Limb (tissue), 2 donors: ENCODE data around the gene HERC3.

ENCODE experiments used
- DNase-seq, 2 donors: peaks; one replicate each; pipeline ENCODE4 v3.0.0-alpha.2; 2016; ENCODE audit errors: extremely low spot score in 2 of 2

The HERC3 gene

DNA sequence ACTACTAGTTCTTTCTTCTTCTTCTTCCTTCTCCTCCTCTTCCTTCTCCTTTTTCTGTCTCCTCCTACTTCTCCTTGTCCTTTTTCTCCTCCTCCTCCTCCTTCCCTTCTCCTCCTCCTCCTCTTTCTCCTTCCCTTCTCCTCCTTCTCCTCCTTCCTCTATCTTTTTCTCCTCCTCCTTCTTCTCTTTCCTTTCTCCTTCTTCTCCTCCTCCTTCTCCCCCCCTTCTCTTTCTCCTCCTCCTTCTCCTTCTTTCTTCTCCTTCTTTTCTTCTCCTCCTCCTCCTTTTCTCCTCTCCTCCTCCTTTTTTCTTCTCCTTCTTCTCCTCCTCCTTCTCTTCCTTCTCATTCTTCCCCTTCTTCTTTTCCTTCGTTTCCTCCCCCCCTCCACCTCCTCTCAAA is 127.1 kb downstream of the HERC3 start:
- DNase-seq: no peak

DNA sequence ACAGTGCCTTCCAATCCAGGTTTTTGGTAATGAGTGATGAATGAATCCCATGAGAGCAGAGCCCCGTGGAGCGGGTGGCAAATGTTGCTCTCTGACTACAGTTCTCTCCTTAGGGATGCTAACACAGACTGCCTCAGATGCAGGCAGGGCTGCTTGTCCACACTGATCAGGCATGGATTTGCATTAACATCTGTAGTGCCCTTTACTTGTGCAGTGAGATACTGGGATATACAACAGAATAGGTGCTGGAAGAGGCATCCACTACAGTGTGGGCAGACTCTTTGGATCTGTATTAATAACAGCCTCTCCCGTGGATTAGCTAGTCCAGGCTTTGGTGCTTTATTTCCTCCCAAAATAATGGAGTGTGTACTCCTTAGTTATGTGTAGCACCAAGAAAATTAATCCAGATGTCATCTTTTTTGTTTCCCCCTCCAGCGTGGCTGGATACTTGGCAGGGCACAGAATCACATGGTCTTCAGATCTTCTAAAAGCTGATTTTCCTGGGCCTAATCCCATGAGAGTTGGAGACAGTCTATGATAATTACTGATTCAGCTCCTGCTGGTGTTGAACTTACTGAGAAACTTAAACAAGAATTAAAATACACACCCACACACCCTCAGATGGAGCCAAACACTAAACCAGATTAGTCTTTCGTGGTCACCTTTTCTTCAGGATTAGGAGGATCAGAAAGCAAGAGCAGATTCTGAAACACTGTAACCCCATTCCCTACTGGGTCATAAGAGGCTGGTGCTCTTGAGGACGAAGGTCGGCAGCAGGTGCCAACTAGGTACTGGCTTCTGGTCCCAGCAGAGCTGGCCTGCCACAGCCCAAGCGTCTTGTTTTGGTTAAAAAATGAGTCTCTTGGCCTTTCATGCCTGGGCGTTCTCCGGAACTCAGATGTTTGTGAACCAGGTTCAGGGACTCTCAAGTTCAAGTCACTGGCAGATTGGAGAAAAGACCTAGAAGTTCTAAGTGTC is 128.5 kb downstream of the HERC3 start:
- DNase-seq: no peak

DNA sequence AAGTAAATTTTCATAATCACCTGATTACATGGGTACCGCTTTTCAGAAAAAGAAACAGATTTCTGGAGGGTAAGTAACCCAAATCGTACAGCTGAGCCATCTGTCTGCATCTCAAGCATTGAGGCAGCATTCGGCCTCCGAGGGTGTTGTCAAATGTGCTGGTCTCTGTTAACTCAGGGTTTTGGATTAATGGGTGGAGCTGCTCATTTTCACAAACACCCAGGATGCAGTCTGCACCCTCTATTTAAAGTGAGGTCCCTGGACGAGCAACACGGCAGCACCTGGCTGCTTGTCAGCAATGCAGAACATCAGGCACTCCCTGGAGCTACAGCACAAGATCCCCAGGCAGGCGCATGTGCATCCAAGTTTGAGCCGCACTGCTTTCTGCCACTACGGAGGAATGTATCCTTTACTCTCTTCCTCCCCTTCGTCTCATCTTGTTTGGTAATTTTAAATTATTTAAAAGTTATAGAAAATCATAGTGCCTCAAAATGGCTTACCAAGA is 130.0 kb downstream of the HERC3 start:
- DNase-seq: no peak

DNA sequence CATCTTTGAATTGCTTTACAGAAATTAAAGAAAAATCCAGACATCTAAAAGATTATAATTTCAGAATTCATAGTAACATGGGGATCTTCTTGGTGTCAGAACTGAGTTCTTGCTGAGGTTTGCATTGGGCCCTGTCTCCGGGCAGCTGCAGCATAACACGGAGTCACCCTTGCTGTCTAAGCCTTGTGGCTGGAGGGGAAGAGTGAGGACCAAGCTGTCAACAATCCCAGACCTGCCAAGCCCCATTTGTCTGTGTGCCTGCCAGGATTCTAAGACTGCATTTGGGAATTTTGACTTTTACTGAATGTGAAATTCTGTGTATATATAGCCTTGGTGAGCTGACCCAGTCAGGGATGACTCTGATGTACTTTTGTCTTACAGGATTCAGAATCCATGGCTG is 130.5 kb downstream of the HERC3 start:
- DNase-seq: no peak

DNA sequence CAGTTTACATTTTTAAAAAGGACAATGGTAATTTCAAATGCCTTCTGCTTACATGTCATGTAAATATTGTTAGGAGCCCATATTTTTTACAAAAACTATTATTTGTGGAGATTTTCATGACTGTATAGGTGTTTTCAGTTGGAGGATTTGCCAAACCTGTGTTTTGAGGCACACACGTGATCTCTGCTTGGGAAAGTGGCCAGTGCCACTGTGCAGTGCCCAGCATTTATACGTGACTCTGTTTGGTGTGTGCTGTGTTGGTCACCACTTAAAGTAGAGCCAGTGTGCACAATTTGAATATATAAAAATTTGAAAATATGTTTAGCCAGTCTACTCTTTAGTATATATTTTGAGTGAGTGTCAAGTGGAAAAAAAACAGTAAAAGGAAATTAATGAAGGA is 132.1 kb downstream of the HERC3 start:
- no peak for DNase-seq

DNA sequence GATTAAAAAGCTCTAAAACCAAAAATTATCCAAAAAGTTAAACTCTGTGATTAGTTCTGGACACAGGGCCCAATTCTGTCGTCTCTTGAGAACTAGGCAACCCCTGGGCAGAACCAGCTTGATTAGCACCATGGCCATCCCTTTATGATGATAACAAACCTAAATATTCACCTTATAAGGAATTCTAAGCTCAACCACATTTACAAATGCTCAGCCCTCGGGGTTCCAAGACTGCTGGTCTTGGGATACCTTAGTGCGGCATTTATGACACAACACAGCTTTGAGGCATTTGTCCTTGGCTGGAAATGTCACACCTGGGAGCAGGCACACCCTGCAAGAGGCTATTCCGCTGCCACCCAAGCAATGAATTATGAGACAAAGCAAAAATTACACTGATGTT is 132.9 kb downstream of the HERC3 start:
- DNase-seq: no peak

DNA sequence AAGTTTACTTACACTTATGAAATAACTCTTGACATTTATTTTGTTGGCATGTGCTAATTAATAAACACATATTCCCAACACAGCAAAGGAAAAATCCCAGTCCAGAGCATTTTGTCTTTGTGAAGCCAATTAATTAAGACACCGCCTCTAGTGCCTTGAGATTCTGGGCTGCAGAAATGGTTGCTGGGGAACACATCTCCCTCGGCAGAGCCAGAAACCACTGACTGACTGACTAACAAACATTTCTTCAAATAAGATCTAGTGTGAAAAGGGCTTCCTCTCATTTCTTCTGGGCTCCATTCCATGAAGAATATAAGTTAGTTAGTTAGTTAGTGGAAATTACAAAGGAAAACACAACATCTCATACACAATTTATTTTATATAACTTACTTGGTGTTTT is 133.7 kb downstream of the HERC3 start:
- DNase-seq: no peak

DNA sequence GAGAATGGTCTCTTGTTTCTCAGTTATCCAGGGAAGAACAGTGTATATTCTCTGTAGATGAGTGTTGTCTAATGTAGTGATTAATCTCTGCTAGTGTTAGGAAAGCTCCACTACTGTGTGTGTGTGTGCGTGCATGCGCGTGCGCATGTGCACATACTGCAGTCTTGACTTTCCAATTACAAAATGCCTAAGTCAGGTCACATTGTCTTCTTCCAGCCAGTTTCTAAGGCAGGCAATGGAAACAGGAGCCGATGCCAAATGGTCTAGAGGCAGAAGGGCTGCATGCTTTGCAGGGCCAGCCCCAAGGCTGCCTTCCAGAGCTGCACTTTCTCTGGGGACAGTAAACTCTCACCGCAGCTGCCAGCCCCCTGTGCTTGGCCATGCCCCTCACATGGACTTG is 135.9 kb downstream of the HERC3 start:
- DNase-seq: no peak

DNA sequence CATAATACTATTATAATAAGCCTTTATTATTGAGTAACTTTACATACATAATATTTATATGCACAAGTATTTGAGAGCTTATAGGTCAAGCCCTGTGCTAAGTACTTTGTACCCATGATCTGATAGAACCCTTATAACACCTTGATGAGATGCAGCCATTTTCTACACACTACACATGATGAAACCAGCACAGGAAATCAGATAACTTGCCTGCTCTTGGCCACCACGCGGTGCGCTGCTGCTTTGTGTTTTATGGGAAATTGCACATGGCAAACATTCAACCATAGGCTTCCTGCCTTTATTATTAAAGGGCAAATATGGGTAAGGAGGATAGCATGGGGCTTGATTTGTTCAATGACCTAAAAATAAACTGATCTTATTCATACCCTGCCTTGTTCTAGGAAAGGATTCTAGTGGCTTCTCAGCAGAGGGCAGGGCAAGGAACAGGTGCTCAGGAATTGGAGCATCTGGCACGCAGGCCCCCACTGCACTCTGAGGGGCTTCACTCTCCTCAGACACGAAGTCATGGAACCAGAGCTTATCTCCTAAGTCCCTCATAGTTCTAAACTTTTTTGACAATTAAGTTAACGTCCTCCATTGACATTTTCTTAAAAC is 137.0 kb downstream of the HERC3 start:
- DNase-seq: no peak

DNA sequence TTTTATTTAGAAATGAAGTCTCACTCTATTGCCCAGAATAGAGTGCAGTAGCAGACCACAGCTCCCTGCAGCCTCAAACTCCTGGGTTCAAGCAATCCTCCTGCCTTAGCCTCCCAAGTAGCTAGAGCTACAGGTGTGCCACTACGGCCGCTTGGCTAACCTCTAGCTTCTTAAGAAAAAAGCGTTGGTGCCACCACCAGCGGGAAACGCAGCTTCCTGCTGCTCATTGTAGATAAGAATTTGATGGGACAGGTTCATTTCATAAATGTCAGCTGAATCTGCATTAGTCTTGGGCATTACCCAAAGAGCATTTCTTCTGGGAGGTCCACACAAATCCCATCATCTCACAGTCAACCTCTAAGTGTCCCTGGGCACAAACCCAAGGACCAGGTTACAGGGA is 138.5 kb downstream of the HERC3 start:
- DNase-seq: no peak

DNA sequence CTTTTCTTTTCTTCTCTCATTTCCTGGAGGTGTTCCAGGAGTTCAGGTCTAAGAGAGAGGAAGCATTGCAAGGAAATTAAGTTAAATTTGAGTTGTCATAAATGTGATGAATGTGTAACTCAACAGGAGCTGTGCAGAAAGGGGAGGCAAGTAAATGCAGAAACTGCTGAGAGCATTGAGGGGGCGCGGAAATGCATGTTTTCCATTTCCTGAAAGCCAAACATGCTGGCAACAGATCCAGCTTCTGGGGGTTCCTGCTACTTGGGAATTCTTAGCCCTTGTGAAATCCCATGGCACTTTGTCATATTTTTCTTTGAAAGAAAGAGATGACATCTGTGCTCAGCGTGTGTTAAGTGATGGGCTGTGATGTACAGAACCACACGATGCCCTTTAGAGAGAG is 139.1 kb downstream of the HERC3 start:
- no peak for DNase-seq

DNA sequence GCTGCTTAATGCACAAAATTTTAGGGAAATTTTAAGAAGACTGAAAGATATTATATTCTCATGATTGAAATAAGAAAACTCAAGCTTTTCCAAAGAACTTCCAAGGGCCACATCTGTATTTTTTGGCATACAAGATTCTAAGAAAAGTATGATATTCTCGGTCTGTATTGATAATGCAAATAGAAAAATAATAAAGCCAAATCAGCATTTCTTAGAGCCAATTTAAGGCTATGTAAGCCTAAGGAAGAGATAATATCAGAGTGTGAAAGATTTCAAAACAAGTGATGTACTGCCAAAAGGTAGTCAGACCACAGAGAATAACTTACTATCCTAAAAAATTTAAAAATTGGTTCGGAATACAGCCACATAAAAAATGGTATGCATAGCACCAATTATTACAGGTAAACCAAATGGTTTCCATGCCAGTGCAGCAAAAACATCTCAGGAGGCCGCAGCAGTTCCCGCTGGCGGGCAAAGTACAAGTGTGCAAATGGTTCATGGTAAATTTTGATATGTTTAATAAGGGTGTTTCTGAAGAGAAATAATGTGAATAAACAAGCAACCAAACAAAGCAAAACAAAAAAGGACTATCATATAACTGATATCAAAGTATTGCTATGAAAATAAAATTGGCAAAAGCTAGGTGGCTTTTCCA is 140.6 kb downstream of the HERC3 start:
- no peak for DNase-seq

DNA sequence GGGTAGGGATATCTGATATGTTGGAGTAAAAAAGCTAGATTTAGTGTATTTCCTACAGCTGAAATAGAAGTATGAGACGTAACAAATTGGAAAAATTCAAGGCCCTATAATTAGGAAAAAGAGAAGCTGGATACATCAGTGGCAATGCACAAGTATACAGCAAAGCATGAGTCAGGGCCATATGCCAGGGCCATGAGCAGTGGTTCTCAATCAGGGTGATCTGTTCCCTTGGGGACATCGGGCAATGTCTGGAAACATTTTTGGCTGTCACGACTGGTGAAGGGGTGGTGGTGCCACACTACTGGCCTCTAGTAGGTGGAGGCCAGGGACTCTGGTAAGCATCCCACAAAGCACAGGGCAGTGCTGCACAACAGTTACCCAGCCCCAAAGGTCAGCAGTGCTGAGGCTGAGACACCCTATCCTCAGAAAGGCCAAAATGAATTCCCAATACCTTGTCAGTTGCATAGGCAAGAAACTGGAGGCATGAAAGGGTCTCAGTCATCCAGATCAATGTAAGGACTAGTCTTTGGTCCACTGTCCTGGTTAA is 142.2 kb downstream of the HERC3 start:
- DNase-seq: no peak

DNA sequence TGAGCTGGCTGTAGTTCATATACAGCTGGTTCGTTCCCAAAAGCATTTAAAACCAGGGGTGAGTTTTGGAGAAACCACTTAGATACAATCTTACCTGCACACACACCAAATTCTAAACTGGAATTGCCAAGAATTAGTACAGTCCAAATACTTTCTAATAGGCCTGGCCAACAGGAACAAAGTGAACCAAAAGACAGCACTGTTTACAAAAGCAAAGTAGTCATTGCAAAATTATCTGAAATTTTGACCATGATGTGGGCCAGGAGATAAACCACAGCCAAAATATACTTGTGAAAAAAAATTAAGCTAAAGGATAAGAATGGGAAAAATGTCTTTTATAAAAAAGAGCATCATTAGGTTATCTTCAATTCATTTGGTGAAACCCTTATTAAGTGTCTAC is 143.3 kb downstream of the HERC3 start:
- DNase-seq: no peak

DNA sequence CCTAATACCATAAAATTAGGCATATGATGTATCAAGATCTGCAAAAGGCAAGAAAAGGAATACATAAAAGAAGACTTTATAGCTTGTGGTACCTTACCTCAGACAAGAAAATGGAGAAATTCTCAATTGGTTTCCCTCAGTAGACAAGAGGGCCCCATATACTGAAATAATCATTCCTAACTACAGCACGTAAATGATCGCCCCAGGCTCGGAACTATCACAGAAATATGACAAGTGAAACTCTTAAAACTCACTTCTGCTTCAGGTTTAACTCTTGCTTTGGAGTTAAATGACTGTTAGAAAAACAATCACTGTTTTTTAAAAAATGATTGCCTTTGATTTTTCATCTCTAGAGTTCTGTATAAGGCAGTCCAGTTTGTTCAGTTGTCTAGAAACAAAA is 144.0 kb downstream of the HERC3 start:
- no peak for DNase-seq

DNA sequence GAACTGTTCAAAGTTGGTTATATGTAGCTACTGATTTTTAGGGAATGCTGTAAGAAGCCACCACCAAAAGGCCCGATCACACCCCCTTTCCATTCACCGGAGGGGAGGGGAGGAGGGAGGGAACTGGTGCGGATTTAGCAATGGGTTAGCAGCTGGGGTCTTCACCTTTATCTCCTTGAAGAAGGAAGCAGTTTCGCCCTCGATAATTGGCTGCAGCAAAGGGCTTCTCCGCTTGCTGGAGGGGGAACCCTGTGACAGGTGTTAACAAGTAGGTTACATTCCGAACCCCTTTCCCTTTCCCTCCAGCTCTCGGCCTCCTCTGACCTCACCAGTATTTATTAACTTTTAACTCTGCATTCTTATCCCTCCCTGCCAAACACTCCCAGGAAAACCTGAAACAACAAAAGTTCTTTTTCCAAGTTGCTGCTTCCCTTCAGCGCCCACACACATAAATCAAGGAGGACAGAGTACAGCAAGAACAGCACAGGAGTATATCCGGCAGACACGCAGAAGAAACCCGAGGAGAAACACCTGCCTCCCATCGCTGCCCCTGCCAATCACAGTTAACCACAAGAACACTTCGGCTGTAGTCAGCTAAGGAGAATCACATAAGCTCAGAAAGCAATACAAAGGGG is 145.1 kb downstream of the HERC3 start:
- peak; percentile 43 to 55 for DNase-seq

DNA sequence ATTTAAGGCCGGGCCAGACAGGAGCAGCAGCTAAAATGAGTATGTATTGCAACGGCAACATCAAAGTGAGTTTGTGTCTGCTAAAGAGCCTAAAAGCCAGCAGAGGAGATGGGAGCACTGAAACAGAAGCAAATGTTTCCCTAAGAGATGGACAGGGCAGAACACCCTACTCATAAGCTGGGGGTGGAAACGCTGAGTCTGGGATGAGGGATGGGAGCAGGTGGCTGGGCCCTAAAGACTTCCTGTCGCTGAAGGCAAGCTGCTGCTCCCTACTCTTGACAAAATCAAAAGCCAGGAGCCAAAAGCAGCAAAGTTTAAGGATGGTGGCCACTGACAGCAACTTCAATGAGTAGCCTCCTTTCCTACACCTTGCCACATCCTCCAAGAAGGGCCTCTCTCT is 145.9 kb downstream of the HERC3 start:
- DNase-seq: peak; percentile 25 to 53

DNA sequence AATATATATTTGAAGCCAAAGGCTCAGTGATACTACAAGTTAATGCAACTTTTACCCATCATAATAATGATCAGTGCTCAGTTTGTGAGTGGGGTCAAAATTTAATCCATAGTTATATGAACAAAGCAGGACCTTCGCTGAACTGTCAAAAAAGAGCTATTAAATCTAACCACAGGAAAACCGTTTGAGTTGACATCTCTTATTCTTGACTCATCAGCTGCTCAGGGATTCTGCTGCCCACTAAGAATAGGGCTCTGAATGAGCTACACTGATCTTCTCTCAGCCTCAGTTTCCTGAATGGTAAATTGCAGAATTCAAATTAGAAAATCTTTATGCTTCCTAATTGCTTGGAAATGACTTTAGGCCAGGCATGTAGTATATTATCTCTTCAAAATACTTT is 150.3 kb downstream of the HERC3 start:
- DNase-seq: no peak

DNA sequence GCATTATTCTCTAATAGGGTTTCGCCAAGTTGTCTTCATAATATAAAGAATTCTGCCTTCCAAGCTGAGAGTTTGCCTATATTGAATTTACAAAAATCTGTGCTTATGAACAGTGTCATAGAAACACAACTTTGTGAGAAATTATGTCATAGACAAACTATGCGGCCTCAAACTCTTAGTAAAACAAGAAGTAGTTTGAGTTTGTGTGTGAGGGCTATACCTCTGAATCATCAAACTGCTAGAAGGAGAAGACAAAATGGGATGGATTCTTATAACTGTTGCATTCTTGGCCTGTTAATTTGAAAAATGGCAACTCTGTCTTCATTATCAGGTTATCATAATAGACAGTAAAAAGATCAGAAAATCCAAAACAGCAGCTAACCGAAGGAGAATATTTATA is 151.4 kb downstream of the HERC3 start:
- no peak for DNase-seq

DNA sequence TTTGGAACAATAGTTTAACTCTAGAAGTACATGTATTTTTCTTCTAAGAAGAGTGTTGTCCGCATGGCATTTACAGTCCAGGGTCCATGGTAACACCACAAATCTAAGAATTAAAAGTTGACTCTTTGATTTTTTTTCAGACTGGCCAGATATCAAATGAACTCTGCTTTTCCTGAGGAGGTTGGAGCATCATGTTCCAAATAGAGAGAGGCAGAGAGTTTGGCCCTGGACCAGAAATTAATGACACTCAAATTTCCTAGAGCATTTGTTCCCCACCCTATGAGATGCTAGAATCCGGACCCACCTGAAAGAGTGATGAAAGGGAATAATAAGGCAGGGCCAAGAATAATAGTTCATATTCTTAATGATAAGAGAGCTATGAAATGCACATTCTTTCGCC is 152.3 kb downstream of the HERC3 start:
- DNase-seq: no peak

DNA sequence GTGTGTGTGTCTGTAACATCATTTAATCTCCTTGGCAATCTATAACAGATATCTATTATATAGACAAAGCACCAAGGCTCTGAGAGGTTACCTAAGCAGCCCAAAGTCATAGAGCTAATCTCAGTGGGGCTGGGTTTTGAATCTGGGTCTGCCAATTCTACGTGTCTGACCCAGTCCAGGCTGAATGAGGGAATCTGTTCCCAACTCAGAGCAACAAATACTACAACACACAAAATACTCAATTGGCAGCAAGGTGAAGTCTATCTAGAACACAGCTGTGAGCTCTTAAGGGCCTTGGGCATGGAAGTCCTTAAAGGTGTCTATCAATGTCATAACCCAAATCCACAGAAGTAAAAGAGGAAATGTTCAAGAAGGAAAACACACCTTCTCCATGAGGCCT is 152.9 kb downstream of the HERC3 start:
- no peak for DNase-seq
